Thyroid gland (tissue), 4 donors: Measurements from ENCODE around the gene ABCG5. TPM values are rescaled to one million over a fixed set of nuclear protein-coding genes. Genes with fewer than 3 reads are reported as not detected.

ENCODE experiments used
- DNase-seq, 2 donors: peaks; one replicate each; pipeline ENCODE4 v3.0.0-alpha.2; 2019
- H3K27ac ChIP-seq, 3 donors: fragments of 200-600 bp; sonication (generic); 1 replicate in 2 of 3; 2 replicates in 1 of 3; pipeline ENCODE4 v1.5.1; 2016 to 2019; ENCODE audit warnings: mild to moderate bottlenecking in 1 of 3, moderate library complexity in 1 of 3
- H3K27me3 ChIP-seq: fragments of 200-600 bp; sonication (generic); one replicate; pipeline ENCODE4 v1.5.1; 2019
- H3K36me3 ChIP-seq, 2 donors: fragments of 200-600 bp; sonication (generic); one replicate each; pipeline ENCODE4 v1.5.1; 2016 to 2019
- H3K4me1 ChIP-seq, 2 donors: fragments of 200-600 bp; sonication (generic); one replicate each; pipeline ENCODE4 v1.5.1; 2017 to 2019
- H3K4me3 ChIP-seq, 3 donors: fragments of 200-600 bp; sonication (generic); replicated peaks in 1 of 3; 1 replicate in 2 of 3; 2 replicates in 1 of 3; pipeline ENCODE4 v1.5.1; 2016; ENCODE audit warnings: mild to moderate bottlenecking in 1 of 3
- H3K9me3 ChIP-seq: fragments of 200-600 bp; sonication (generic); one replicate; pipeline ENCODE4 v1.5.1; 2017
- POLR2A ChIP-seq, 2 donors: fragments of 450-650 bp; IDR thresholded peaks; one replicate each; pipeline ENCODE4 v1.6.1; 2017; ENCODE audit warnings: antibody characterized with exemption in 2 of 2, mild to moderate bottlenecking in 2 of 2, moderate library complexity in 1 of 2
- WGBS, 2 donors: methylation state at CpG; one replicate each; pipeline ENCODE4 v1.1.5; 2017; 5-methylcytosine and 5-hydroxymethylcytosine counted together
- intact Hi-C: fragments of 100-400 bp; cut with DNase I; formaldehyde crosslinking; loops from one replicate; pipeline ENCODE4 v1.15.1; 2023
- total RNA-seq, 4 donors: library from RNA; depleted of rRNA; stranded (reverse); fragments of >200 nt; gene quantifications; one replicate each; pipeline ENCODE4 v1.2.3, GENCODE V29; 2016
- TF ChIP-seq, protein P1 (sequence below), 6 experiments: fragments of 200-600 bp in 3 of 6; fragments of 450-650 bp in 3 of 6; sonication (generic) in 3 of 6; IDR thresholded peaks; one replicate each; pipeline ENCODE4 v1.5.1; 2016 to 2019; ENCODE audit warnings: antibody characterized with exemption in 6 of 6, mild to moderate bottlenecking in 2 of 6, inconsistent platforms in 1 of 6, moderate library complexity in 1 of 6

Gene ABCG5
- total RNA-seq, 4 donors from 2014 or later: not detected

DNA sequence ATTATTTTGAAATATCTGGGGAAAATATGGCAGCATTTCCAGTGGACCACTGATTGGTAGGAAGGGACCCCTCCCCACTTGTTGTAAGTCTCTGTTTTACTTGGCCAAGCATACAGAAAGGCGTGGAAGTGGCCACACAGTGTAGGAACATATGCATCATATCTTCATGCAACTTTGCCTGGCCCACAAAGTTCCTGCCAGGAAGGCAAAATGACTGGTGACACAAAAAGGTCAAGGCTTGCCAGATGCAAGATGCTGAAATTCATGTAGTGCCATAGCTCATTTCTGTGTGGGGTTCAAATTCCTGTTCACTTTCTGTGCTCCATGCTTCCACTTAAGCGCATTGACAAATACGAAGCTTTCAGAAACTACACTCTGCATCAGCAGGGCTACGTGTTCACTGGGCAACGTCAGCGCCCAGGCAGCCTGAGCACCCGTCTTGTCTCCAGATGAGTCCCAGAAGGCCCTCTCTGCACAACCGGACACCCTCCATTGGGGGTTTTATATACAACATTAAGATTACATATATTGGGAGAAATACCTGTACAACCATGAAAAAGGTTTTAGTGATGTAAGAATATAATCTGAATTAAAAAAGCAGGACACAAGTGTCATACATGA lies 61.2 kb downstream of the ABCG5 start:
- H3K4me1 ChIP-seq: no peaks in the 10 kb centered on the region
- no peak for DNase-seq
- H3K4me3 ChIP-seq: no peak overlapping the region
- intact Hi-C loops: loop anchor here (10.0 kb wide), 1 partner anchor 217 kb away; the partner anchor contains the start of gene LRPPRC
- WGBS, 2 donors: 97 to 98% methylated on average over 8 of the region's 8 CpGs
- TF ChIP-seq POLR2A (IDR thresholded peaks at IDR 0.05): no peak
- TF ChIP-seq, protein P1, sequence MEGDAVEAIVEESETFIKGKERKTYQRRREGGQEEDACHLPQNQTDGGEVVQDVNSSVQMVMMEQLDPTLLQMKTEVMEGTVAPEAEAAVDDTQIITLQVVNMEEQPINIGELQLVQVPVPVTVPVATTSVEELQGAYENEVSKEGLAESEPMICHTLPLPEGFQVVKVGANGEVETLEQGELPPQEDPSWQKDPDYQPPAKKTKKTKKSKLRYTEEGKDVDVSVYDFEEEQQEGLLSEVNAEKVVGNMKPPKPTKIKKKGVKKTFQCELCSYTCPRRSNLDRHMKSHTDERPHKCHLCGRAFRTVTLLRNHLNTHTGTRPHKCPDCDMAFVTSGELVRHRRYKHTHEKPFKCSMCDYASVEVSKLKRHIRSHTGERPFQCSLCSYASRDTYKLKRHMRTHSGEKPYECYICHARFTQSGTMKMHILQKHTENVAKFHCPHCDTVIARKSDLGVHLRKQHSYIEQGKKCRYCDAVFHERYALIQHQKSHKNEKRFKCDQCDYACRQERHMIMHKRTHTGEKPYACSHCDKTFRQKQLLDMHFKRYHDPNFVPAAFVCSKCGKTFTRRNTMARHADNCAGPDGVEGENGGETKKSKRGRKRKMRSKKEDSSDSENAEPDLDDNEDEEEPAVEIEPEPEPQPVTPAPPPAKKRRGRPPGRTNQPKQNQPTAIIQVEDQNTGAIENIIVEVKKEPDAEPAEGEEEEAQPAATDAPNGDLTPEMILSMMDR (IDR thresholded peaks at IDR 0.05): no peak
- H3K9me3 ChIP-seq: no peaks in the 10 kb centered on the region
- no peaks in the 10 kb centered on the region for H3K36me3 ChIP-seq
- H3K27me3 ChIP-seq: no peaks in the 10 kb centered on the region
- no peak overlapping the region for H3K27ac ChIP-seq

DNA sequence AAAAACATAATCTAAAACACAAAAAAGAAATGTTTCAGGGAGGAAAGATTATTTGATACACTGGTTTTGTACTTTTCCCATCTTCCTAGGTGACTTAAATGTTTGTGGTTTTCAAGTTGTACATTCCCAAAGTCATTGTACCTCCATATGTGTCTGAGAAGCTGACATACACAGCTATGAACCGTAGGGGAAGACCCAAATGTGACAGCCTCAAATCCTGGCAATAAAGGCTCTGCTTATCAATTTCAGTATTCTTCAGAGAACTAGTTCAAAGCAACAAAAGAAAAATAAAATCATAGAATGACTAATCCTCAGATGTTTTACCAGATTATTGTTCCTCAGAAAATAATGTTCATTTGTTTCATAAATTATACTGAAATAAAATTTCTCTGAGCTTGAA lies 62.3 kb downstream of the ABCG5 start:
- WGBS, 2 donors: 81 to 93% methylated on average over 1 of the region's 1 CpG
- H3K27me3 ChIP-seq: no peaks in the 10 kb centered on the region

DNA sequence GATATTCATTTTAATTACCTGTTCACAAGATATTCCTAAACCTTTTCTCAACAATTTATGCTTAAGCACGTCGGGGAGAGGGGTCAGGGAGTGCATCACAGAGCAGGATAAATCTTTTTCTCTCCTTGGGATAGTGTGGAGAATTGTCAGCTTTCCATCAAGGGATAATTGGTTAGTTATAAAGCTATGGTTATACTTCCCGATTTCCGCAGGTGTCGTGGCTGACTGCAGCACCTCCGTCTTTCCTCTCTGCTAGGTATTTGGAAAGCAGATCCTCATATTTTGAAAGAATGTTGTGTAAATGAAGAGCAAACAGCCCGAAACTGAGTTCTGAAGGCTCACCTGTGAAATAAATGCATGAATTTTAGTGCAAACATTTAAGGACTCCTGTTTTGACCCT lies 64.0 kb downstream of the ABCG5 start:
- TF ChIP-seq, protein P1 (IDR thresholded peaks at IDR 0.05): no peak
- no peak for TF ChIP-seq POLR2A (IDR thresholded peaks at IDR 0.05)
- peak in 1 of 2 donors; percentile 3 for DNase-seq
- H3K27me3 ChIP-seq: no peaks in the 10 kb centered on the region
- no peaks in the 10 kb centered on the region for H3K9me3 ChIP-seq
- H3K27ac ChIP-seq: peak overlapping the region; percentile 83 to 91 (median 90)
- no peaks in the 10 kb centered on the region for H3K4me1 ChIP-seq
- 14 to 26% methylated on average over 7 of the region's 7 CpGs for WGBS, 2 donors
- peak overlapping the region; percentile 37 to 85 (median 79) for H3K4me3 ChIP-seq
- intact Hi-C loops: loop anchor here (10.0 kb wide), 1 partner anchor 220 kb away; the partner anchor contains the start of gene LRPPRC
- H3K36me3 ChIP-seq: no peaks in the 10 kb centered on the region

More for the DNA sequence above, 62.3 kb downstream of the ABCG5 start:
- no peaks in the 10 kb centered on the region for H3K9me3 ChIP-seq
- no peaks in the 10 kb centered on the region for H3K36me3 ChIP-seq
- TF ChIP-seq POLR2A (IDR thresholded peaks at IDR 0.05): no peak
- TF ChIP-seq, protein P1 (IDR thresholded peaks at IDR 0.05): no peak
- no peaks in the 10 kb centered on the region for H3K4me1 ChIP-seq
- no peak overlapping the region for H3K27ac ChIP-seq
- intact Hi-C loops: loop anchor here (10.0 kb wide), 1 partner anchor 218 kb away; the partner anchor contains the start of gene LRPPRC
- no peak for DNase-seq
- H3K4me3 ChIP-seq: no peak overlapping the region

DNA sequence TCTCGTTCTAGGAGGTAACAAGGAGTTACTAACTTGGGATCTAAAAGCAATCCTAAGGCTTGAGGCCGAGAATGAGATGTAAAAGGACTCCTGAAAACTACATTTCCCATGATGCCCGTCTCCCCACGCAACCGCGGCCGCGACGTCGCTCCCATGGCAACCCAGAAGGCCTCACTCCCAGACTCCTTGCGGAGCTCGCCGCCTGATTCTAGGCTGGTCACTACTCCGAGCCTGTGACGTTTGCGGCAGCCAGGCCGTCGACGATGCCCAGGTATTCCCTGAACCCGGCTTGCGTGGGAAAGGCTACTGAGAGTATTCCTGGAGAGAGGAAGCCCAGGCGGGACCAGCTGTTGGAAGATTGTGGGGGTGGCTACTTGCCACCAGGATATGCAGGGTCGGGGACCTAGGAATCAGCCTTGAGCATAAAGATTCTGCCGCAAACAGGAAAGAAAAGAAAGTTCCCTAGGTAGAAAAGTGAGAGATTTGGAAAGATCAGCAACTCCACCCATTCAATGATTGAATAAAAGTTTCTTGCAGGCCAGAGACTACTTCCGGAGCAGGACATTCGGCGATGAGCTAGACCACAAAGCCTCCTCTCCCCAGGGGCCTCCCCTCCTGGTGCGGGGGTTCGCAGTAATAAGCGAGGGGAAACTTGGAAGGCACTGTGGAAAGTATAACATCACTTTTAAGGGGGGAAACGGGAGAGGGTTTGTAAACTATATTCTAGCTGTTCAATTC lies 64.6 kb downstream of the ABCG5 start, which contains the start of gene DYNC2LI1:
TSS of gene DYNC2LI1 (plus strand) at position 164 of the 738 bp plus-strand sequence. CDS start at position 264, 100 bp downstream.
- H3K4me3 ChIP-seq: peak within 1 kb of the TSS; percentile 37 to 85 (median 79)
- peak within 1 kb of the TSS; percentile 83 to 91 (median 90) for H3K27ac ChIP-seq
- no peaks in the 10 kb centered on the region for H3K27me3 ChIP-seq
- H3K4me1 ChIP-seq: no peaks in the 10 kb centered on the region
- 1% methylated on average over 23 to 27 of the region's 31 CpGs for WGBS, 2 donors
- peak; percentile 90 to 93 for DNase-seq
- intact Hi-C loops: loop anchor here (10.0 kb wide), 1 partner anchor 221 kb away; the partner anchor contains the start of gene LRPPRC
- H3K9me3 ChIP-seq: no peaks in the 10 kb centered on the region
- H3K36me3 ChIP-seq: no peaks in the 10 kb centered on the region
- peak in 1 of 2 donors; percentile 80 for TF ChIP-seq POLR2A (IDR thresholded peaks at IDR 0.05)
- TF ChIP-seq, protein P1 (IDR thresholded peaks at IDR 0.05): no peak
